Suppressor macrophage treated with lipopolysaccharide for 1 hour (primary cell): ENCODE measurements around the gene DPP9.
A peak's percentile ranks its signal among the peaks of the same experiment; 100 is the strongest.
"Not testable (repeated sequence)": the region's sequence is repeated elsewhere in the genome, so short reads cannot be mapped to it uniquely, and the experiment has no call there.

Experiments
- DNase-seq, 3 donors: peaks; one replicate each; pipeline ENCODE4 v3.0.0-alpha.2; 2020 to 2022

The DPP9 gene

GRCh38 chr19:4738734-4739133 is 15.1 kb upstream of the DPP9 start:
- no peak for DNase-seq

GRCh38 chr19:4737955-4738600 is 14.4 kb upstream of the DPP9 start:
- DNase-seq = no peak

- no peak for DNase-seq
Observed at GRCh38 chr19:4733755-4734345, 10.2 kb upstream of the DPP9 start.

DNA sequence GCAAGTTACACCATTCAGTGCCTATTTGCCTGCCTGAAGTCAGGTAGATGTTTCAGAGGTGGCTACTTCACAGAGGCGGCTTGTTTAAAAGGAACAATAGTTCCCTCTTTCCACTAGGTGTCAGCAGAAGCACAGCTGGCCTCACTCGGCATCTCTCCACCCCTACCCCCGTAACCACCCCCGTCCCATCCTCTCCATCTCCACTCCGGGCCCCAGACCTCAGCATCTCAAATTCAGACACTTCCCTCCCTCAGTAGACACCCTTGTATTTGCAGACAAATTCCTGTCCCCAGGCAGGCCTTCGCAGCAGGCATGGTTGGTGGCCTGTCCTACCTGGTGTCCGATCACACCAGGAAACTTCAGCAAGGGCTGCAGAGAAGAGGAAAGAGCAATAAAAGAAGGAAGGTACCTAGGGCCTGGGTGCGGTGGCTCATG is 9.1 kb upstream of the DPP9 start:
- peak; percentile 73 to 77 (median 75) for DNase-seq

- DNase-seq = peak; percentile 55 to 61 (median 57)
Observed at GRCh38 chr19:4730740-4731171, 7.1 kb upstream of the DPP9 start.

DNA sequence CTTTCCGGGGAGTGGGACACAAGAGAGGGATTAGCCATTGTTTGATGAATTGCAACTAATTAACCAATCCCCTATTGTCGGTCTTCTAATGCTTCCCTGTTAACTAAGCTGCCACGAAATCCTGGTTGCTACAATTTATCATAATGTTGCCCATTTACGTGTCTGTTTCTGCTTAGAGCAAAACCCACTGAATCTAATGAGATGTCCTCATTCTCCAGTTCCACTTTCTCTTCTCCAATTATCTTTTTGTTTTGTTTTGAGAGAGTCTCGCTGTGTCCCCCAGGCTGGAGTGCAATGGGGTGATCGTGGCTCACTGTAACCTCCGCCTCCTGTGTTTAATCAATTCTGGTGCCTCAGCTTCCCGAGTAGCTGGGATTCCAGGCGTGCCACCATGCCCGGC is 5.2 kb upstream of the DPP9 start:
- peak; percentile 15 to 41 (median 22) for DNase-seq

DNA sequence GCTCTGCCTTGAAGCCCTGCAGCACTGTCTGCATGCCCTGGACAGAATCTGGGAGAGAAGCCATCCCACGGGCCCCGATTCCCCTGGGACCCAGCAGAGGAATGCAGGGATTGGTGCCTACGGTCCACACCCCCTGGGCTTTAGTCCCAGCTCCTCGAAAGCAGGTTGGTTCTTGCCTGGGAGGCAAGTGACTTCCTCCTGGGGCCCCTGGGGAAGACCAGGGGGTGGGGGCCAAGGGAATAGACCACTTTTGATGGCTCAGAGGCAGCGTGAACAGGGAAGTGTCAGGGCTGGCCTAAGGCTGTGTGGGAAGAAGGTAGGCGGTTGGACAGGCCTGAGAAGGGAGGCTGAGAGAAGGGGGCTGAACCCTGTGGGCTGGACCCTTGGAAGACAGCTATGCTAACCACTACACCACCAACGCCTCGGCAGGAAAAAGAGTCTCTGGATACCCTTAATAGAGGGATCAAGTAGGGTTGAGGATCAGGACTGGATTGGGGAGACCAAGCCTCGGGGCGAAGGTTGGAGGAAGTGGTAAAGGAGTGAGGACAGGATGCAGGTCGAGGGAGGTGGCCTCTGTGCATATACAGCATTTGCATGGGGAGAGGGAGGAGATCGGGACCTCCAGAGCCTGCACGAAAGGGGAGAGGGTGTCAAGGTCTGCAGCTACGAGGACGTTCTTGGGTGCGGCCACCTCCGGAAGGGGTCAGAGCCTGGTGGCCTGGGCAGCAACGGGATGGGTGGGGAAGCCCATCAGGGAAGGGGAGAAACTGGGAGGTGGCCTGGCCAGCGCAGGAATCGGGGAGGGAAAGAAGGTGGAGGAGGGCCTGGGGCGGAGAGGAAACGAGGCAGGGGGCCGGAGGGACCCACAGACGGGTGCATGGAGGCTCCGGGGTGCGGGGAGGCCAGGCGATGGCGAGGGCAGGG is 709 bp downstream of the DPP9 start:
- peak; percentile 49 to 69 (median 58) for DNase-seq

- DNase-seq = no peak
Observed at GRCh38 chr19:4721196-4721595, 2.4 kb downstream of the DPP9 start.

GRCh38 chr19:4720037-4720700 is 3.5 kb downstream of the DPP9 start:
- no peak for DNase-seq

DNA sequence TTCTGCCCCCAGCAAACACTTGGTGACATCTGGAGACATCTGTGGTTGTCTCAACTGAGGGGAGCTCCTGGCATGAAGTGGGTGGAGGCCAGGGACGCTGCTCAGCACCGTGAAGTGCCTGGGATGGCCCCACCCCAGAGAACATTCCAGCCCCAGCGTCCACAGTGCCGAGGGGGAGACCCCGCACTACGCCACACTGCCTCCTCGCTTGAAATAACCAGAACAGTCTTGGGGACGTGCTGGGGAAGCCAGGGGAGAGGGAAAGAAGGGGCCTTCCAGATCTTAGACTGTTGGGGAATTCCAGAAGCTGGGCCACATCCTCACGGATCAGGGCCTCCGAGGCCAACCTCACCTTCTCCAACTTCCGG is 4.2 kb downstream of the DPP9 start:
- no peak for DNase-seq

DNA sequence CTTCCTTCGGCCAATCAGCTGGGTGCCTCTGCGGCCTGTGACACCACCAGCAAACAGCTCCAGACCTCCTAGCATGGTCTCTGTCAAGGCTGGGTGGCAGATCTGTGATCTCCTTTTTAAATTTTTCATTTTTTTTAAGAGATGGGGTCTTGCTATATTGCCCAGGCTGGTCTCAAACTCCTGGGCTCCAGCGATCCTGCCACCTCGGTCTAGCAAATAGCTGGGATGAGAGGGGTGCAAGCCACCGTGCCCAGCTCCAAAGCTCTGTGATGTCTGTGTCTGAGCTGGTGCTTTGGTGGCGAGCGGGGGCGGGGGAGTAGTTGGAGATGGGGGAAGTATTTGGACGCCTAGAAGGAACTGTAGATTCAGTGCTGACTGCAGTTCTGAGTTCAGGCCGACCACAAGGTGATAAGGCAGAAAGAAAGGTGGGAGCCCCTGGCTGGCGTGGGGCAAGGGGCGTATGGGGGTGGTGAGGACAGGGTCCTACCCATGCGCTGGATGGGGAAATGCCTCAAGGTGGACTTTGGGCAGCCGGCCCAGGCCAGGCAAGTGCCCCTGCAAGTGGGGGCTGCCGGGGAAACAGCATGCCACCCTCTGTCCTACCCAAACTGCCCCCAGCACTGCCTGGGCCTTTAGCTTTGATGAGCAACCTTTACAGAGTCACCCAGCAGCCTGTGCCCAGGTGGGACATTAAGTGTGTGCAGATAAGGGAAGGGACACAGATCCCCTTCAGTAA is 5.5 kb downstream of the DPP9 start:
- DNase-seq = no peak

- DNase-seq = no peak
Observed at GRCh38 chr19:4717191-4717965, 6.3 kb downstream of the DPP9 start.

DNA sequence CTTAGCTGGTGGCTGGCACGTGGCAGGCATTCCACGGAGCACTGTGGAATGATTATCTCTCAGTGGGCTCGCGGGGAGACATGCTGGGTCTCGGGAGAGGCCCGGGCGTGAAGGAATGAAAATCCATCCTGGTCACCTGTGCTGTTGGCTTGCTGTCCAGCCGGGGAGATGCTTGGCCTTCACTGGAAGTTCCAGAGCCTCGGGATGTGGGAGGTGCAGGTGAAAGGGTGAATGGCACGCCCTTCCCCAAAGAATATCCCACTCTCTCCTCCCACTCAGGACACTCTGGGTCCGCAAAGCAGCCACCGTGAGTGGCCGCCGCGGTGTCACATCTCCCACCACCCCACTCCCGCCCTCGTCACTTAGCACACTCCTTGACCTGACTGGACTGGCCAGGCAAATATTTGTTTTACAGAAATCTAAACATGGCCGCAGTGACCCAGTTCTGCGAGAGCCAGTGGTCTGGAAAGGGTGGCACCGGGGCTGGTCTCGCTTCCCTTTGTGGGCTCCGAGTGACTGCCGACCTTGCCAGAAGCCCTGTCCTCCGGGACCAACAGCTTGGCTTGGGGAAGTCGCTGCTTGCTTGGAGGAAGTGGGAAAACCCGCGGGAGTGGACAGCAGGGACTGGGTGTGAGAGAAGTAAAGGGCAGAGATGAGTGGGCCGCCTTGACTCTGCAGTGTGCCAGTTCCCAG is 8.0 kb downstream of the DPP9 start:
- DNase-seq = peak; percentile 84 to 89 (median 87)

DNA sequence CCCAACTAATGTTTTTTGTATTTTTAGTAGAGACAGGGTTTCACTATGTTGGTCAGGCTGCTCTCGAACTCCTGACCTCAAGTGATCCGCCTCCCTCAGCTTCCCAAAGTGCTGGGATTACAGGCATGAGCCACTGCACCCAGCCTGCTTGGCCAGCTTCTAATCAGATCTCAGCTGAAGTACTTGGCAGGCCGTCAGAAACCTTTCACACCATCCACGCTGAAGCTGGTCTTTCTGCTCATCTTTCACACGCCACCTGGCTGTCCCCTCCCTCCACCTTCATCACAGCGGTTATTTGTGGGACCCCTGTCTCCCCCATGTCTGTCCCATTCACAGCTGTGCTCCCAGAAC is 8.5 kb downstream of the DPP9 start:
- DNase-seq = not testable (repeated sequence)

- no peak for DNase-seq
Observed at GRCh38 chr19:4714016-4714415, 9.6 kb downstream of the DPP9 start.

DNA sequence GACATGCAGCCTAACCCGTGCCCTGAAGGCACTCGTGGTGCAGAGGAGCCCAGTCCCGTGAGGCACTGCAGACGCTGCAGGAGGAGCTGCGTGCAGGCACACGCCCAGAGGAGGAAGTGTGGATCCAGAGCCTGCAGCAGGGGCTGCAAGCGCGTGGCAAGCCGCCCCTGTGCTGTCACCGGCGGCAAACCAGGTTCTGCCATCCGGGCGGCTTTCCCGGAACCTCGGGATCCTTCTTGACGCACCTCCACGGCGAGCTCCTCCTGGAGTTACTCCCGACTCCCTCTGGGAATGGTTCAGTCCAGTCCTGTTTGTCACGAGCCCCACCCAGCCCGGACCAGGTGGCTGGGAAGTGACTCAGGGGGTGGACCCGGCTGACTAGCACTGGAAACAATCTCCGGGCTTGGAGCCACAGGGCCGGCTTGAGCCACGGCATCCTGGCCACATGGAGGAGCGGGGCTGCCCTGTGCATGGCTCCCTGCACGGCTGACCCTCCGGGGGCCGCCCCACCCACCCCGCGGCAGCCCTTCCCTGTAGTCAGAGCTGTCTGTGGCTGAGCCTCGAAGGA is 10.2 kb downstream of the DPP9 start:
- DNase-seq = no peak

GRCh38 chr19:4712771-4713170 is 10.9 kb downstream of the DPP9 start:
- DNase-seq = no peak

DNA sequence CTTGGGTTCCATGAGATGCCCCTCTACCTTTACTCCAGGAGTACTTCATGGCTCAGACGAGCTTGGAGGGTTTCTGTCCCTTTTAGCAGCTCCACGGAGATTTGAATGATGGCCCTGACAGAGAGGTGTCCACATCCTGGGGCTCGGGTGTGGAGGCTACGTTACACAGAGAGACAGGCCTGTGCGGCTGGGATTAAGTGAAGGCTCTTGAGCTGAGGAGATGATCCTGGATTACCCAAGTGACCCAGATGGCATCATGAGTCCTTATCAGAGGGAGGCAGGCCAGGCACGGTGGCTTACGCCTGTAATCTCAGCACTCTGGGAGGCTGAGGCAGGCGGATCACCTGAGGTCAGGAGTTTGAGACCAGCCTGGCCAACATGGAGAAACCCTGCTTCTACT is 12.4 kb downstream of the DPP9 start:
- DNase-seq = no peak

DNA sequence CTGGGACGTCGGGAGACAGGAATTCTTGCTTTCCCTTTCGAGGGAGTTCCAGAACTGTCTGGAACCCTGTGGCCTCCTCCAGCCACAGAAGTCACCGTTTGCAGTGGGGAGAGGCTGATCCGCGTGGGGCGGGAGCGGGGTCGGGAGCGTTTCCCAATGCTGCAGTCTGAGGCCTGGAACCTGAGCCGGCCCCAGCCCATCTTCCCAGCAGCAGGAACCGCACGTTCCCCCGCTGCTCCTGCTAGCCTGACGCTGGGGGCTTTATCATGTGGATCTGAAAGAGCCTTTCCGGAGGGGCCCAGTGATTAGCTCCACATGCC is 13.4 kb downstream of the DPP9 start:
- DNase-seq = no peak

GRCh38 chr19:4709440-4710280 is 14.0 kb downstream of the DPP9 start:
- DNase-seq = no peak
